ENCODE measurements around the gene DEDD.
A peak's percentile ranks its signal among the peaks of the same experiment; 100 is the strongest.

Gene DEDD

GRCh38 chr1:161132410-161133219 lies at the start of gene DEDD:
Gene DEDD (minus strand): TSS chr1:161132667. CDS start chr1:161124462, 8,205 bp downstream.
- no peaks in the 10 kb centered on the region for H3K9me3 ChIP-seq (ENCODE audit: control insufficient read depth, insufficient read depth, low read length)
- peaks cover 6% of the 10 kb centered on the region for H3K4me1 ChIP-seq (ENCODE audit: control insufficient read depth, insufficient read depth, low read length)
- no peaks in the 10 kb centered on the region for H3K36me3 ChIP-seq (ENCODE audit: control insufficient read depth, insufficient read depth, low read length)
- H3K9ac ChIP-seq (ENCODE audit: low read depth, low read length), result peak within 1 kb of the TSS; percentile 91
- H3K27me3 ChIP-seq (ENCODE audit: control insufficient read depth, insufficient read depth, low read length), result no peaks in the 10 kb centered on the region
- H3K4me3 ChIP-seq (ENCODE audit: low read depth, low read length), result peak within 1 kb of the TSS; percentile 72

DNA sequence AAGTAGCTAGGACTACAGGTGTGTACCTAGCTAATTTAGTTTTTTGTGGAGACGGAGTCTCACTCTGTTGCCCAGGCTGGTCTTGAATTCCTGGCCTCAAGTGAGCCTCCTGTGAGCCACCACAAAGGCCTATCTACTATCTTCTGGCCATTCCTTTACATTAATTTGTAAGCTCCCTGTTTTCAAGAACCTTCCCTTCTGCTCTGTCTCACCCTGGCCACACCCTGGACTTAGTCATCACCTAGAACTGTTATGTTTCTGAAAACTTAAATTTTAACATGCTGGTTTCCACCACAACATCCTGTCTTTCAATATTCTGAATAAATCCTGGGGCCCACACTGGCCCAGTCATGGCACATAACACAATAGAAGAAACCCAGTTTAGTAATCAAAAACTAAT lies 49.7 kb upstream of the DEDD start:
- H3K4me3 ChIP-seq (ENCODE audit: low read depth, low read length), result no peak overlapping the region

GRCh38 chr1:161180639-161181038 lies 48.2 kb upstream of the DEDD start:
- H3K36me3 ChIP-seq (ENCODE audit: control insufficient read depth, insufficient read depth, low read length), result no peaks in the 10 kb centered on the region
- no peaks in the 10 kb centered on the region for H3K9me3 ChIP-seq (ENCODE audit: control insufficient read depth, insufficient read depth, low read length)
- no peaks in the 10 kb centered on the region for H3K27me3 ChIP-seq (ENCODE audit: control insufficient read depth, insufficient read depth, low read length)
- H3K4me3 ChIP-seq (ENCODE audit: low read depth, low read length), result no peak overlapping the region
- H3K4me1 ChIP-seq (ENCODE audit: control insufficient read depth, insufficient read depth, low read length), result peaks cover 4% of the 10 kb centered on the region
- H3K9ac ChIP-seq (ENCODE audit: low read depth, low read length), result no peak overlapping the region

More for the DNA sequence above, 49.7 kb upstream of the DEDD start:
- Histone ChIP-seq H3K4me1 (ENCODE audit: control insufficient read depth, insufficient read depth, low read length) (peaks cover 4% of the 10 kb centered on the region), H3K9ac (ENCODE audit: low read depth, low read length) (no peak overlapping the region), H3K27me3 (ENCODE audit: control insufficient read depth, insufficient read depth, low read length) (no peaks in the 10 kb centered on the region), H3K9me3 (ENCODE audit: control insufficient read depth, insufficient read depth, low read length) (no peaks in the 10 kb centered on the region), H3K36me3 (ENCODE audit: control insufficient read depth, insufficient read depth, low read length) (no peaks in the 10 kb centered on the region)

DNA sequence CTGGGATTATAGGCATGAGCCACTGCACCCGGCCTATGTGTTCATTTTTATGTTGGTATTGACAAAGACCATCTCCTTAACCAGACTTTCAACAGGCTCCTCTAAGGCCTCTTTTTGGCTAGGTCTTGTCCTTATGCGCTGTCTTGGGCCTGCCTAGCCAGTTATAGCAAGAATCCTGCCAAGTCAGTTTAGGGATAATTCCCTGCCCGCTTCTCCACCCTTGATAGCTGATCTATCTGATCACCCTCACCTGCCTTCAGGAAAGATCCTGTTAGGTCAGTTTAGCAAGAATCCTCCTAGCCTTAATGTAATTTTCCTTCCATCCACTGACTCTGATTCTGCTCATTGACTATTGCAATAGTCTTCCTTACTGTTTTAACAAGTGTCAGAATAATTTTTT lies 47.2 kb upstream of the DEDD start:
- Histone ChIP-seq H3K4me1 (ENCODE audit: control insufficient read depth, insufficient read depth, low read length) (peaks cover 4% of the 10 kb centered on the region), H3K9ac (ENCODE audit: low read depth, low read length) (no peak overlapping the region), H3K36me3 (ENCODE audit: control insufficient read depth, insufficient read depth, low read length) (no peaks in the 10 kb centered on the region), H3K4me3 (ENCODE audit: low read depth, low read length) (no peak overlapping the region), H3K27me3 (ENCODE audit: control insufficient read depth, insufficient read depth, low read length) (no peaks in the 10 kb centered on the region), H3K9me3 (ENCODE audit: control insufficient read depth, insufficient read depth, low read length) (no peaks in the 10 kb centered on the region)

DNA sequence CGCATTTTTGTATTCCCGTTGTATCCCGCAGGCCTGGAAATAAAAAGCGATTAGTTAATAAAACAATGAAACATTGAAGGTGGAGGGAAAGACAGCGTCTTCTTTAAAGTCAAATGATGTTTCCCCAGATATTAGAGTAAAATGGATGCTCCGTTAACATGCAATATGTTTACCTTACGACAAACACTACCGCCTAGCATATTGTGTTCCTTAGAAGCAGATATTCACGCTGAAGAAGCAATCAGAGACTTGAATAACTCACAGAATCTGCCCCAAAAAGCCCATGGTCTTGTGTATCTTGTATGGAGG lies 45.4 kb upstream of the DEDD start:
- peaks cover 4% of the 10 kb centered on the region for H3K4me1 ChIP-seq (ENCODE audit: control insufficient read depth, insufficient read depth, low read length)
- H3K9me3 ChIP-seq (ENCODE audit: control insufficient read depth, insufficient read depth, low read length), result no peaks in the 10 kb centered on the region
- H3K36me3 ChIP-seq (ENCODE audit: control insufficient read depth, insufficient read depth, low read length), result peaks cover 9% of the 10 kb centered on the region
- H3K9ac ChIP-seq (ENCODE audit: low read depth, low read length), result no peak overlapping the region
- no peaks in the 10 kb centered on the region for H3K27me3 ChIP-seq (ENCODE audit: control insufficient read depth, insufficient read depth, low read length)
- H3K4me3 ChIP-seq (ENCODE audit: low read depth, low read length), result peak overlapping the region; percentile 99

- Histone ChIP-seq H3K9ac (ENCODE audit: low read depth, low read length) (peak within 1 kb of the TSS; percentile 89), H3K4me3 (ENCODE audit: low read depth, low read length) (peak within 1 kb of the TSS; percentile 99), H3K27me3 (ENCODE audit: control insufficient read depth, insufficient read depth, low read length) (no peaks in the 10 kb centered on the region), H3K9me3 (ENCODE audit: control insufficient read depth, insufficient read depth, low read length) (no peaks in the 10 kb centered on the region), H3K4me1 (ENCODE audit: control insufficient read depth, insufficient read depth, low read length) (peaks cover 4% of the 10 kb centered on the region), H3K36me3 (ENCODE audit: control insufficient read depth, insufficient read depth, low read length) (peaks cover 10% of the 10 kb centered on the region)
These were observed 44.9 kb upstream of the DEDD start, which contains the start of gene B4GALT3 for GRCh38 chr1:161177112-161177935. Gene B4GALT3 (minus strand): TSS chr1:161177507. CDS start chr1:161176060, 1,447 bp downstream.

DNA sequence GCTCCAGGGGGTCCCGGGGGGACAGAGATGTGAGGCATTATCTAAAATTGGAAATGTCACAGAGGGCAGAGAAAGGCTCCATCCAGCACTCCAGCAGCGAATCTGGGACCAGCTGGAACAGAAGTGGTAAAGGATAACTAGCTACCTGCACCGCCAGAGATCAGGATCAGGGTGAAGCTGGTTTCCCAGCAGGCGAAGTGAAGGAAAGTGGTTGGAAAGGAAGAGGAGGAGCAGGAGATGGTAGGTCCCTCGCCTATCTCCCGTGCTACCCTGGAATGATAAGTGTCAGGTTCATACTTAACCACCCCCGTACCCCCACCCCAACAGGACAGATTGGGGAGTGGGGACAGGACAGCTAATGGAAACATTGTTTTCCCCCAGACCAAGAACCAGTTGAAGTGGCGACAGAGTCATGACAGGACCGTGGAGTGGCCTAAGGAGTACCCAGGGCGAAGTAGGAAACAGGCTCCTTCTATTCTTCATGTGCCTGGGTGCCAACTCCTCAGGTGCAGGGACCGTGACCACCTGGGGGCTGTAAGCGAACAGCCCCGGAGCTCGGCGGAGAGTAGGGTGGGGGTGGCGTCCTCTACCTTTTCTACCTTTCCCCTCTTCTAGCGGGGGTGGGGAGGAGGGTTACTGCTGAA lies 44.1 kb upstream of the DEDD start:
- Histone ChIP-seq H3K36me3 (ENCODE audit: control insufficient read depth, insufficient read depth, low read length) (peaks cover 16% of the 10 kb centered on the region), H3K9ac (ENCODE audit: low read depth, low read length) (peak overlapping the region; percentile 89), H3K4me1 (ENCODE audit: control insufficient read depth, insufficient read depth, low read length) (peaks cover 4% of the 10 kb centered on the region), H3K9me3 (ENCODE audit: control insufficient read depth, insufficient read depth, low read length) (no peaks in the 10 kb centered on the region), H3K4me3 (ENCODE audit: low read depth, low read length) (peak overlapping the region; percentile 99), H3K27me3 (ENCODE audit: control insufficient read depth, insufficient read depth, low read length) (no peaks in the 10 kb centered on the region)

DNA sequence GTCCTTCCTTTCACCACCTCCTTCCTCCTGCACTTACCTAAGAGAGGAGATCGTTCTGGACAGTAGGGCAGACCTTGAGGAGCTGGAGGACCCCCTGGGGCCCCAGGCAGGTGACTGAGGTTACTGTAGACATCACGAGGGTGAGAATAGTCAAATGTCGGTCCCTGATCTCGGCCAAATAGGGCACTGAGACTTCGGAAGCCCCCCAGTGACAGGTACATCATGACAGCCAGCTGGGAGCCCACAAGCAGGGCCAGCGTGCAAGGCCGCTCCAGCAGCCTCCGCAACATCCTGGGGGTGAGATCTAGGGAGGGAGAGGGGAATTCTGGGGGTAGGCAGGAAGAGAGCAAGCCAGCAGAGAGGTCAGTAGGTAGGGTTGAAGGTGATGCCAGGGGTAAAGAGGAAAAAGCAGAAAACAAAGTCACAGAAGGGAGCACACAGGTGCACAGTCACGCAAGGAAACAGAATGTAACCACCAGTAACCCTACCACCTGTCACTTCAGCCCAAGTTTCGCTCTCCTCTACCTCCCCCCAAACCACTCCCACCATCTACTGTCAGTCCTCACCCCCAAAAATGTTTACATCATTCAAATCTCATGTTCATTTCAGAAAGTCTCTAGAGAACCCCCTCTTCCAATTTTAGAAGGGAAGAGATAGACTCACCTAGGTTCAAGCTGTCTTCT lies 43.4 kb upstream of the DEDD start:
- Histone ChIP-seq H3K9ac (ENCODE audit: low read depth, low read length) (no peak overlapping the region), H3K4me1 (ENCODE audit: control insufficient read depth, insufficient read depth, low read length) (peaks cover 4% of the 10 kb centered on the region)

DNA sequence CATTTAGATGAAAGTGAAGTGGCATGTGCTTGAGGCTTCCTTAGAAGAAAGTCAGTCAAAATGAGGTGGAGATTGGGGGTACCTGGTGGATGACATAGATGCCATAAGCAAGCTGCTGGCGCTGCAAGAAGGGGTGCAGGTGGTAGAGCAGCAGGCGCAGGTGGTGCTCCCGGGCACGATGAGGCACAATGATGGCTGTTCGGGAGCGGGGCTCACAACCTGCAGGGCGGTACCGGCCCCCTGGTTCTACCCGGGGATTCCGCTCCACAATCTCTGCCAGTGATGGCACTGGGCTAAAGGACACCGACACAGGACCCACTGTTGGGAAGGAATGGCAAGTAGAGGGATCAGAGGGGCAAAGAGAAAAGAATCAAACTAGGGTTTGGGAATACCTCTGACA lies 42.4 kb upstream of the DEDD start:
- Histone ChIP-seq H3K9ac (ENCODE audit: low read depth, low read length) (no peak overlapping the region), H3K4me3 (ENCODE audit: low read depth, low read length) (no peak overlapping the region), H3K4me1 (ENCODE audit: control insufficient read depth, insufficient read depth, low read length) (peaks cover 4% of the 10 kb centered on the region), H3K27me3 (ENCODE audit: control insufficient read depth, insufficient read depth, low read length) (no peaks in the 10 kb centered on the region), H3K9me3 (ENCODE audit: control insufficient read depth, insufficient read depth, low read length) (no peaks in the 10 kb centered on the region), H3K36me3 (ENCODE audit: control insufficient read depth, insufficient read depth, low read length) (peaks cover 29% of the 10 kb centered on the region)

More for the DNA sequence above, 43.4 kb upstream of the DEDD start:
- H3K9me3 ChIP-seq (ENCODE audit: control insufficient read depth, insufficient read depth, low read length), result no peaks in the 10 kb centered on the region
- H3K36me3 ChIP-seq (ENCODE audit: control insufficient read depth, insufficient read depth, low read length), result peaks cover 23% of the 10 kb centered on the region
- no peak overlapping the region for H3K4me3 ChIP-seq (ENCODE audit: low read depth, low read length)
- H3K27me3 ChIP-seq (ENCODE audit: control insufficient read depth, insufficient read depth, low read length), result no peaks in the 10 kb centered on the region

- no peak overlapping the region for H3K9ac ChIP-seq (ENCODE audit: low read depth, low read length)
- H3K4me3 ChIP-seq (ENCODE audit: low read depth, low read length), result no peak overlapping the region
- no peaks in the 10 kb centered on the region for H3K9me3 ChIP-seq (ENCODE audit: control insufficient read depth, insufficient read depth, low read length)
- no peaks in the 10 kb centered on the region for H3K27me3 ChIP-seq (ENCODE audit: control insufficient read depth, insufficient read depth, low read length)
- H3K36me3 ChIP-seq (ENCODE audit: control insufficient read depth, insufficient read depth, low read length), result peaks cover 37% of the 10 kb centered on the region
- peaks cover 4% of the 10 kb centered on the region for H3K4me1 ChIP-seq (ENCODE audit: control insufficient read depth, insufficient read depth, low read length)
These were observed 41.2 kb upstream of the DEDD start for GRCh38 chr1:161173711-161174110.

- Histone ChIP-seq H3K4me3 (ENCODE audit: low read depth, low read length) (no peak overlapping the region), H3K4me1 (ENCODE audit: control insufficient read depth, insufficient read depth, low read length) (no peaks in the 10 kb centered on the region), H3K36me3 (ENCODE audit: control insufficient read depth, insufficient read depth, low read length) (peaks cover 37% of the 10 kb centered on the region), H3K27me3 (ENCODE audit: control insufficient read depth, insufficient read depth, low read length) (no peaks in the 10 kb centered on the region), H3K9ac (ENCODE audit: low read depth, low read length) (no peak overlapping the region), H3K9me3 (ENCODE audit: control insufficient read depth, insufficient read depth, low read length) (no peaks in the 10 kb centered on the region)
These were observed 40.4 kb upstream of the DEDD start for GRCh38 chr1:161172776-161173376.
